H9 (cell line): ENCODE results near the gene MEIOSIN. TPM values are rescaled to one million over a fixed set of nuclear protein-coding genes. Genes with fewer than 3 reads are reported as not detected.
"Not testable (repeated sequence)": the region's sequence is repeated elsewhere in the genome, so short reads cannot be mapped to it uniquely, and the experiment has no call there.

Experiments
- DNase-seq: peaks from one replicate; pipeline ENCODE4 v3.0.0-alpha.2; 2017
- H2AFZ ChIP-seq: one replicate; pipeline ENCODE4 v1.6.1; 2013; ENCODE audit warnings: mild to moderate bottlenecking, low read length, control low read depth, moderate library complexity
- H2AK5ac ChIP-seq: 2 replicates; pipeline ENCODE4 v1.6.1; 2013; ENCODE audit warnings: low read length, control low read depth, mixed read lengths; ENCODE audit not compliant: insufficient read length
- H2BK120ac ChIP-seq: one replicate; pipeline ENCODE4 v1.6.1; 2013; ENCODE audit warnings: low read depth, mild to moderate bottlenecking, low read length, control low read depth, inconsistent platforms; ENCODE audit not compliant: poor library complexity, severe bottlenecking
- H2BK12ac ChIP-seq: 2 replicates; pipeline ENCODE4 v1.6.1; 2013; ENCODE audit warnings: low read length, control low read depth, mixed read lengths, low read depth; ENCODE audit not compliant: insufficient read length
- H2BK15ac ChIP-seq: 2 replicates; pipeline ENCODE4 v1.6.1; 2013; ENCODE audit warnings: low read depth, low read length, control low read depth
- H2BK20ac ChIP-seq: one replicate; pipeline ENCODE4 v1.6.1; 2013; ENCODE audit warnings: low read depth, mild to moderate bottlenecking, low read length, control low read depth, inconsistent platforms; ENCODE audit not compliant: poor library complexity, severe bottlenecking
- H2BK5ac ChIP-seq: 2 replicates; pipeline ENCODE4 v1.6.1; 2013; ENCODE audit warnings: low read length, control low read depth, mixed read lengths; ENCODE audit not compliant: insufficient read length
- H3K14ac ChIP-seq: 2 replicates; pipeline ENCODE4 v1.6.1; 2013; ENCODE audit warnings: low read length, control low read depth; ENCODE audit not compliant: insufficient read depth
- H3K18ac ChIP-seq: 2 replicates; pipeline ENCODE4 v1.6.1; 2013; ENCODE audit warnings: low read depth, mild to moderate bottlenecking, mixed read lengths, low read length, control low read depth; ENCODE audit not compliant: insufficient read length
- H3K23ac ChIP-seq: 2 replicates; pipeline ENCODE4 v1.6.1; 2013; ENCODE audit warnings: low read length, control low read depth, mixed read lengths, low read depth; ENCODE audit not compliant: insufficient read length
- H3K23me2 ChIP-seq: 2 replicates; pipeline ENCODE4 v1.6.1; 2013; ENCODE audit warnings: low read depth, mild to moderate bottlenecking, mixed read lengths, low read length, control low read depth; ENCODE audit not compliant: insufficient read length, poor library complexity, severe bottlenecking
- H3K27ac ChIP-seq: 2 replicates; pipeline ENCODE4 v1.5.1; 2013; ENCODE audit warnings: low read length, control low read depth, mixed read lengths, low read depth; ENCODE audit not compliant: insufficient read length
- H3K27me3 ChIP-seq: 2 replicates; pipeline ENCODE4 v1.6.1; 2013; ENCODE audit warnings: low read length, control low read depth, inconsistent platforms; ENCODE audit not compliant: insufficient read depth
- H3K4ac ChIP-seq: 2 replicates; pipeline ENCODE4 v1.6.1; 2013; ENCODE audit warnings: low read depth, mild to moderate bottlenecking, control low read depth, inconsistent platforms, low read length, moderate library complexity
- H3K4me1 ChIP-seq: 2 replicates; pipeline ENCODE4 v1.6.1; 2013; ENCODE audit warnings: low read length, control low read depth, inconsistent platforms; ENCODE audit not compliant: insufficient read depth
- H3K4me2 ChIP-seq: 2 replicates; pipeline ENCODE4 v1.6.1; 2013; ENCODE audit warnings: low read length, control low read depth, mixed read lengths; ENCODE audit not compliant: insufficient read length, insufficient read depth
- H3K56ac ChIP-seq: 2 replicates; pipeline ENCODE4 v1.6.1; 2013; ENCODE audit warnings: low read depth, mild to moderate bottlenecking, mixed read lengths, low read length, control low read depth; ENCODE audit not compliant: insufficient read length
- H3K79me1 ChIP-seq: 2 replicates; pipeline ENCODE4 v1.6.1; 2013; ENCODE audit warnings: low read depth, mild to moderate bottlenecking, moderate library complexity, low read length, control low read depth, inconsistent platforms; ENCODE audit not compliant: insufficient read depth, poor library complexity, severe bottlenecking
- H3K79me2 ChIP-seq: 2 replicates; pipeline ENCODE4 v1.6.1; 2013; ENCODE audit warnings: low read length, control low read depth, inconsistent platforms; ENCODE audit not compliant: insufficient read depth
- H3K9ac ChIP-seq: 2 replicates; pipeline ENCODE4 v1.6.1; 2013; ENCODE audit warnings: low read length, control low read depth, mixed read lengths; ENCODE audit not compliant: insufficient read length; ENCODE audit errors: extremely low read depth
- H3K9me3 ChIP-seq: one replicate; pipeline ENCODE4 v1.6.1; 2013; ENCODE audit warnings: low read depth, low read length, inconsistent platforms; ENCODE audit not compliant: control insufficient read depth
- H3T11ph ChIP-seq: one replicate; pipeline ENCODE4 v1.6.1; 2013; ENCODE audit warnings: mild to moderate bottlenecking, low read length, control low read depth, inconsistent platforms
- H4K20me1 ChIP-seq: one replicate; pipeline ENCODE4 v1.6.1; 2013; ENCODE audit not compliant: control insufficient read depth, insufficient read length, insufficient read depth
- H4K5ac ChIP-seq: 2 replicates; pipeline ENCODE4 v1.6.1; 2013; ENCODE audit warnings: low read depth, mild to moderate bottlenecking, mixed read lengths, low read length, control low read depth; ENCODE audit not compliant: insufficient read length
- H4K8ac ChIP-seq: replicated peaks from 2 replicates; pipeline ENCODE4 v1.6.1; 2013; ENCODE audit warnings: low read length, control low read depth, mixed read lengths, low read depth; ENCODE audit not compliant: insufficient read length
- H4K91ac ChIP-seq: 2 replicates; pipeline ENCODE4 v1.6.1; 2013; ENCODE audit warnings: low read depth, mild to moderate bottlenecking, moderate library complexity, mixed read lengths, low read length, control low read depth; ENCODE audit not compliant: insufficient read length
- H3K27ac Mint-ChIP-seq, 3 experiments: 2 replicates in 2 of 3; 3 replicates in 1 of 3; pipeline ENCODE4 v1.8.0; 2020 to 2021; ENCODE audit warnings: mixed read lengths in 3 of 3, mild to moderate bottlenecking in 1 of 3, moderate library complexity in 1 of 3
- H3K27me3 Mint-ChIP-seq: 2 replicates; pipeline ENCODE4 v1.8.0; 2021; ENCODE audit warnings: low read depth, mild to moderate bottlenecking, moderate library complexity, mixed read lengths
- H3K36me3 Mint-ChIP-seq, 3 experiments: 2 replicates in 2 of 3; 3 replicates in 1 of 3; pipeline ENCODE4 v1.8.0; 2020 to 2021; ENCODE audit warnings: low read depth in 3 of 3, mixed read lengths in 3 of 3; ENCODE audit not compliant: insufficient read depth in 1 of 3
- H3K4me1 Mint-ChIP-seq, 2 experiments: 2 replicates each; pipeline ENCODE4 v1.8.0; 2020; ENCODE audit warnings: mixed read lengths in 2 of 2
- H3K4me3 Mint-ChIP-seq, 2 experiments: 2 replicates in 1 of 2; 3 replicates in 1 of 2; pipeline ENCODE4 v1.8.0; 2020 to 2021; ENCODE audit warnings: mild to moderate bottlenecking in 2 of 2, mixed read lengths in 2 of 2, moderate library complexity in 1 of 2
- H3K9me3 Mint-ChIP-seq, 2 experiments: 2 replicates in 1 of 2; 3 replicates in 1 of 2; pipeline ENCODE4 v1.8.0; 2020; ENCODE audit warnings: mild to moderate bottlenecking in 2 of 2, mixed read lengths in 2 of 2, moderate library complexity in 1 of 2
- CTCF ChIP-seq: fragments of 200-600 bp; sonication (generic); conservative IDR thresholded peaks from 3 replicates; pipeline ENCODE4 v1.8.0; 2021; ENCODE audit warnings: antibody characterized with exemption, mild to moderate bottlenecking
- WGBS: extraction: QIAGEN DNeasy Blood & Tissue Kit; methylation state at CpG from one replicate; pipeline ENCODE4 v1.1.7; 2013; ENCODE audit warnings: missing lambda C conversion rate, low lambda C conversion rate, mixed read lengths; ENCODE audit not compliant: insufficient read length; ENCODE audit errors: extremely low coverage; 5-methylcytosine and 5-hydroxymethylcytosine counted together
- total RNA-seq: library from RNA; stranded (reverse); gene quantifications from 2 replicates; pipeline ENCODE4 v1.2.1, GENCODE V29; 2021

MEIOSIN gene
- total RNA-seq, 1 experiment from 2014 or later, result not detected

DNA sequence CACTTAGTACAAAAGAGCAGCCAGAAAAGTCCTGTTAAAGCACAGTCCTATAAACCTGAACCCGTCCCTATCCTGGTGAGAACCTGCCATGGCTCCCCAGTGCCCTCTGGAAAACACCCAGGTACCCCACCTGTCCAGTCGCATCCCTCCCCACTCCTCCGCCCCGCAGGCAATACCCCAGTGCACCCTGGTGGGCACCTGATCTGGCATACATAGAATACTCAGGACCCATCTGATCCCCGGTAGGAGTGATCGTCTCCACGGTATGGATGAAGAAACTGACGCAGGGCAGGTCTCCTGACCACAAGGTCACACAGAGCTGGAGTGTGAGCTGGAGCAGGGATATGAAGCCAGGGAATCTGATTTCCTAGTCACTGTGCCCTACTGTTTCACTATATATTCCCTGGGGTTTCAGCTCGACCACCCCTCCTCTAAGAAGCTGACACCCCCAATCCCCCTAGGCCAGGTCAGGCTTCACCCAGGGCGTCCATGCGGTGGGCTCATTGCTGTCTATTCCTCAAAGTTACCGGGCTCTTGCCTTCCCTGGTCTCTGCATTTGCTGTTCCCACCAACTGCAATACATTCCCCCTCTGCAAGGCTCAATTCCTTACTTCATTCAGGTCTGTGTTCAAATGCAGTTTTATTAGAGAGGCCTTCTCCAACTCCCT is 15.1 kb upstream of the MEIOSIN start:
- H4K8ac ChIP-seq, result no peak overlapping the region
- peak overlapping the region; percentile 15; the same call in 1 of the 2 replicates for H3K4ac ChIP-seq
- peak overlapping the region; percentile 1 for H2BK12ac ChIP-seq
- no peaks in the 10 kb centered on the region for H4K20me1 ChIP-seq
- Mint-ChIP-seq H3K27ac (peak overlapping the region; percentile 87 to 99 (median 97)), H3K36me3 (peaks cover 15 to 31% (median 26%) of the 10 kb centered on the region in 3 experiments; a peak in 6 of 7 replicates), H3K27me3 (no peaks in the 10 kb centered on the region), H3K4me3 (peak overlapping the region; percentile 91 to 96), H3K4me1 (peaks cover 28 to 29% of the 10 kb centered on the region in 2 experiments), H3K9me3 (no peaks in the 10 kb centered on the region)
- no peak for TF ChIP-seq CTCF
- H3K27ac ChIP-seq, result peak overlapping the region; percentile 74
- no peaks in the 10 kb centered on the region for H3K4me1 ChIP-seq
- no CpG with 5 or more reads among the region's 12 CpGs for WGBS
- H3K9me3 ChIP-seq, result no peaks in the 10 kb centered on the region
- peaks cover 3% of the 10 kb centered on the region for H3K79me1 ChIP-seq
- H2BK120ac ChIP-seq, result peak overlapping the region; percentile 78
- no peak overlapping the region for H3T11ph ChIP-seq
- no peaks in the 10 kb centered on the region for H3K27me3 ChIP-seq
- no peak overlapping the region for H2BK20ac ChIP-seq
- DNase-seq, result peak; percentile 50
- H2BK5ac ChIP-seq, result peak overlapping the region; percentile 31
- H3K18ac ChIP-seq, result peak overlapping the region; percentile 73
- peaks cover 12% of the 10 kb centered on the region; the same call in 1 of the 2 replicates for H3K79me2 ChIP-seq
- H4K91ac ChIP-seq, result no peak overlapping the region
- no peak overlapping the region for H3K56ac ChIP-seq
- no peak overlapping the region for H2AK5ac ChIP-seq
- peak overlapping the region; percentile 58 for H3K4me2 ChIP-seq
- H3K23me2 ChIP-seq, result peaks cover 14% of the 10 kb centered on the region
- no peak overlapping the region for H2AFZ ChIP-seq
- no peak overlapping the region for H4K5ac ChIP-seq
- H2BK15ac ChIP-seq, result peak overlapping the region; percentile 5; the same call in 1 of the 2 replicates
- H3K14ac ChIP-seq, result peak overlapping the region; percentile 82; the same call in 1 of the 2 replicates
- H3K23ac ChIP-seq, result no peak overlapping the region
- peak overlapping the region; percentile 52 for H3K9ac ChIP-seq

DNA sequence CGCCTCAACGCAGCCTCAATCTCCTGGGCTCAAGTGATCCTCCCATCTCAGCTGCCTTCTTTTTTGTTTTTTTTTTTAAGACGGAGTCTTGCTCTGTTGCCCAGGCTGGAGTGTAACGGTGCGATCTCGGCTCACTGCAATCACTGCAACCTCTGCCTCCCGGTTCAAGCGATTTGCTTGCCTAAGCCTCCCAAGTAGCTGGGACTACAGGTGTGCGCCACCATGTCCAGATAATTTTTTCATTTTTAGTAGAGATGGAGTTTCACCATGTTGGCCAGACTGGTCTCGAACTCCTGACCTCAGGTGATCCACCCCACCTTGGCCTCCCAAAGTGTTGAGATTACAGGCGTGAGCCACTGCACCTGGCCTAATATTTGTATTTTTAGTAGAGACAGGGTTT is 13.2 kb upstream of the MEIOSIN start:
- H3K4me1 ChIP-seq, H4K5ac ChIP-seq, H3K4me3 Mint-ChIP-seq, H3K79me2 ChIP-seq, H3K23ac ChIP-seq, H2BK5ac ChIP-seq, H3K9ac ChIP-seq, H3T11ph ChIP-seq, H3K18ac ChIP-seq, H3K27me3 Mint-ChIP-seq, H3K27ac ChIP-seq, DNase-seq, H4K91ac ChIP-seq, H2BK20ac ChIP-seq, H2AK5ac ChIP-seq, H3K14ac ChIP-seq, H3K9me3 Mint-ChIP-seq, H4K8ac ChIP-seq, H3K4ac ChIP-seq, H3K9me3 ChIP-seq, H2AFZ ChIP-seq, H2BK15ac ChIP-seq, H2BK12ac ChIP-seq, H4K20me1 ChIP-seq, H2BK120ac ChIP-seq, H3K56ac ChIP-seq, H3K27me3 ChIP-seq, H3K4me2 ChIP-seq: not testable (repeated sequence)
- WGBS, result no CpG with 5 or more reads among the region's 11 CpGs
- peaks cover 10% of the 10 kb centered on the region for H3K79me1 ChIP-seq
- Mint-ChIP-seq H3K27ac (peak overlapping the region in 1 of 3 experiments; percentile 80; a peak in 1 of 7 replicates), H3K4me1 (peaks cover 23 to 27% of the 10 kb centered on the region in 2 experiments), H3K36me3 (peaks cover 21 to 42% (median 37%) of the 10 kb centered on the region in 3 experiments; a peak in 6 of 7 replicates)
- peaks cover 14% of the 10 kb centered on the region for H3K23me2 ChIP-seq
